GM18517 (cell line): ENCODE results near the gene AGO3.
"Not testable (repeated sequence)": the region's sequence is repeated elsewhere in the genome, so short reads cannot be mapped to it uniquely, and the experiment has no call there.

Source experiments
- ATAC-seq: cut with Tn5 transposase; IDR thresholded peaks from one replicate; pipeline ENCODE4 v1.9.1; 2021; ENCODE audit warnings: mild to moderate bottlenecking, moderate library complexity; ENCODE audit not compliant: unreplicated experiment

AGO3 gene

GRCh38 chr1:35930593-35931445, at the start of gene AGO3:
Gene AGO3 (plus strand): TSS chr1:35931105. CDS start chr1:35931427, 322 bp downstream.
- peak; percentile 74 for ATAC-seq

GRCh38 chr1:35881850-35882273, 49.0 kb upstream of the AGO3 start:
- ATAC-seq = no peak

DNA sequence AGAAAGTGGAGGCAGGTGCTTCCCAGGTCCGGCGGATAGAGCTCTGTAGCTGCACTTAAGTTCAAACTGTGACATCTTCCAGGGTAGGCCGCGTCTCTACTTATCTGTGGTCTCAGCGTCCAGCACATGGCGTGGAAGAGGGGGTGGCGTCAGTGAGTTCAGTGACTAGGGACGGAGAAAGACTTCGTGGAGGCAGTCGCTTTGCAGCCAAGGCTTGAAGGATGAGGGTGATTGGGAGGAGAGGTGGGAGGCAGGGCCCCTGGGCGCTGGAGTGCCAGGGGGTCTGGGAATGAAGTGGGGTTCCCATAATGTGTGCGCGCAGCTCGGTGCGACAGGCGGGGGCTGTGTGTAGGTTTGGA, 48.3 kb upstream of the AGO3 start:
- no peak for ATAC-seq

DNA sequence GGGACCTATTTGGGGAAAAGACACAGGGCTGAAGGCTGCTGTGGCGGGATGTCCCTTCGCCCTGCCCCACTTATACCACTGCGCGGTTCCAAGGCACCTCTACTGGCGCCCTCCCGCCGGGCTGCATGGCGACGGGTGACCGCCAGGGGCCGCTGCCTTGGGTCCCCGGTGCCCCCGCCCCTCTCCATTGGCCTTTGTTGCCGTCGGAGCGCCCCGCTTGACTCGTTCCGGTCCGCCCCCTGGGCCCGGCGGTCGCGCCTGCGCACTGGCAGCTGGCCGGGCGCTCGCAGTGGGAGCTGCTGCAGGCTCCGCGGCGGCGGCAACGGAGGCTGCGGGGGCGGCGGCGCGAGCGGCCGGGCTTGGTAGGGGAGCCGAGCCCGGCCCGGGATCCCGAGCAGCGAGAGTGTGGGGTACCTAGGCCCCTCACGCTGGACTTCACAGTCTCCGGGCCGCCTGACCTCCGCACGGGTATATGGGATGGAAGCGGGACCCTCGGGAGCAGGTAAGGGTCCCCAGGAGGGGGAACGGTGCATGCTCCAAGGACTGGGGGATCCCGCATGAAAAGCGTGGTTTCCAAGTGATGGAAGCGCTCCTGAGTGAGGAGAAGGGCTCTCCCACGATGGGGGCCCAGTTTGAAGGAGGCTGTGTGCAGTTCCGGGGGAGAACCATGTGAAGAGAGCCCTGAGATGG, 47.8 kb upstream of the AGO3 start, which contains the start of gene AGO1:
Gene AGO1, plus strand, starts transcription at position 265 of the 690 bp plus-strand sequence. Its CDS starts 213 bp downstream, at position 478.
- ATAC-seq = peak; percentile 82

DNA sequence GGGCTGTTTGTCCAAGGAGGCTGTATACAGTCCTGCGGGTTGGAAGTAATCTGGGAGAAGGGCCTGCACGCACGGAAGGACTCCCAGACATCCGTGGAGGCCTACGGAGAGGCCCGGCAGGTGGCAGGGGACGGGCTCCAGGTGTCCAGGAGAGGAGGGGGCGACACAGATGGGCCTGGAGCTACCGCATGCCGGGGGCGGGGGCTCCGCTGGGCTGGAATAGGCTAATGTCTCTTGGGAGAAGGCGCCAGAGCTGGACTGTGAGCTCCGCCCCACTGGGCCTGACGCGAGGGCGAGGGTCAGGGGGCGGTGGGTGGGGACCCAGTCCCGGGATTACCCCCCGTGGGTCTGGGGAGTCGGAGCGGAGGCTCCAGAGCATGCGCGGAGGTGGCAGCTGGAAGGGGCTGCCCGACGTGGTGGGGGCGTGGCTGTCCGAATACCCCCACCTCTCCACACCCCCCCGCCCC, 47.2 kb upstream of the AGO3 start:
- peak; percentile 8 for ATAC-seq

DNA sequence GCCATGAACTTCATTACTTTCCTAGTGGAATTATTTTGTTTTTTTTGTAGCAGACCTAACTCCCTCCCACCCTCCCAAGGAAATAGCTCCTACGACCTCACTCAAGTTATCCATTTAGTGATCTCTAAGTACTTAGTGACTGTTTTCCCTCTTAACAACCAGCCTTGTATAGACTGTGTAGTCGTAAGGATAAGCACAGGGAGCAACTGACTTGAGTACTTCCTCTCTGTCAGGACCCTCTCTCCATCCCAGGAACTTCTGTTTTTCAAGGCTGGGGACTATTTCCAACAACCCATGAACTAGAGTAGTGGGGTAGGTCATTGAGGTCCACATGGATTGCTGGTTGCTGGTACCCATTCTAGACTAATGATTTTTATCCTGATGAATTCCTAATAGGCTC, 46.0 kb upstream of the AGO3 start:
- ATAC-seq = no peak

- ATAC-seq = no peak
Measured at GRCh38 chr1:35885961-35886558, 44.8 kb upstream of the AGO3 start.

DNA sequence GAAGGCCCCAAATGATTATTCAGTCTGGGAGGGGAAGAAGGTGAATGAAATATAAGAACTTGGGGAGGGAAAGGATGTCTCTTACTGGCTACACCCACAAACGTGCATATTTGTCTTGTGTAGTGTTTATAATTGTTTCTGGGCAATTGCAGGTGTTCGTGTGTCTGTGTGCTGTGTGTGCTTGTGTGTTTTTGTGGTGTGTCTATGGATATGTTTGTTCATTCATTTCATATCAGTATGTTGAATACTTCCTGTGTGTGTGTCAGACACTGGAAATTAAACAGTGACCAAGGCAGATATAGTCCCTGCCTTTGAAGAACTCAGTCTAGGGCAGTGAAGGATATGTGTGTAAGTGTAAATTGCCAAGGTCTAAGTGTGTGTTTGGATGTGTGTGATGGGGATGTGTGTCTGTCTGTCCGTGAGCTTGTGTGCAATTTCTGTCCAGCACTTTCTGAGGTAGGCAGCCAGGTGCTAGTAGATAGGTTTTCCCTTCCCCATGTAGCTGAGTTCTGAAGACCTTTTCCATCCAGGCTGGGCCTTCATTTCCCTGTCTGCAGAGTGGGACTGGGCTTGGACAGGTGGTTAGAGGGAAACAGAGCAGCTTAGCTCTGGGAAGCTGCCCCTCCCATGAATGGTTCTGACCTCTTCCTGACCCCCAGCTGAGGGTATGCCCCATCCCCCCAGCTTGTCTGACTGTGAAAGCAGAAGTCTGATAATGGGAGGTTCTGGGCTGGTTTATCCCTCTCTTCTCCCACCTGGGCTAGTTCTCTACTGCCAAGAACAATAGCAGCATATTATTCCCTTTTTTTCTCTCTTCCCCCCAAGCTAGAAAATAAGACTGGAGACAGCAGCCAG, 44.1 kb upstream of the AGO3 start:
- no peak for ATAC-seq

- no peak for ATAC-seq
Measured at GRCh38 chr1:35887508-35887907, 43.4 kb upstream of the AGO3 start.

GRCh38 chr1:35888255-35888654, 42.6 kb upstream of the AGO3 start:
- ATAC-seq = no peak

DNA sequence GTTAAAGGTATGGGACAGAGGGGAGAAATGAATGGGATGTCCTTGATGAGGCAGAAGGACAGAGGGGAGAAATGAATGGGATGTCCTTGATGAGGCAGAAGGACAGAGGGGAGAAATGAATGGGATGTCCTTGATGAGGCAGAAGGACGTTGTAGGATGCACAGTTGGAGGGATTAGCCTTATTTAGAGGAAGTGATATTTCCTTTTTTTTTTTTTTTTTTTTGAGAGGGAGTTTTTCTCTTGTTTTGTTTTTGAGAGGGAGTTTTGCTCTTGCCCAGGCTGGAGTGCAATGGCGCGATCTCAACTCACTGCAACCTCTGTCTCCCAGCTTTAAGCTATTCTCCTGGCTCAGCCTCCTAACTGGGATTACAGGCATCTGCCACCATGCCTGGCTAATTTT, 41.9 kb upstream of the AGO3 start:
- not testable (repeated sequence) for ATAC-seq

DNA sequence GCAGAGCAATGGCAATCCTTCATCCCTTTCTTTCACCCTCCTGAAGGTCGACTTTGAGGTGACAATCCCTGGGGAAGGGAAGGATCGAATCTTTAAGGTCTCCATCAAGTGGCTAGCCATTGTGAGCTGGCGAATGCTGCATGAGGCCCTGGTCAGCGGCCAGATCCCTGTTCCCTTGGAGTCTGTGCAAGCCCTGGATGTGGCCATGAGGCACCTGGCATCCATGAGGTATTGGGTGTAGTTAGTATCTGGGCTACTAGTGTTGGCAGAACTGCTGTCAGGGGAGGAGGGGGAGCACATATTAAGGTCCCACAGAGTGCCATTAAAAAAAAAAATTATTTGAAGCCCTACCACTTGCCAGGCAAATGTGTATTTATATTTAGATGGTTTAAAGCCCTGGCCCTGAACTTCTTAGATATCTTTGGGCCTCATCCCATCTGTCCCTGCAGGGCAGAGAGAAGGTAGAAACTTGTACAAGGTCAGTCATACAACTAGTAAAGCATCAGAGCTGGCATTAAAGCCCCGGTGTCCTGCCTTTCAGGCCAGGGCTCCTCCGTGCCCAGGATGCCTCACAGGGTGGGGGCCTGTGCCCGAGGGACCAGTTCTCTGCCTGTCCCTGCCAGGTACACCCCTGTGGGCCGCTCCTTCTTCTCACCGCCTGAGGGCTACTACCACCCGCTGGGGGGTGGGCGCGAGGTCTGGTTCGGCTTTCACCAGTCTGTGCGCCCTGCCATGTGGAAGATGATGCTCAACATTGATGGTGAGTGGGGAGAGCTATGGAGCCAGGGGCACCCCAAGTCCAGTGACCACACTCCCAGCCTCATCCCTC, 37.6 kb upstream of the AGO3 start:
- ATAC-seq = no peak

DNA sequence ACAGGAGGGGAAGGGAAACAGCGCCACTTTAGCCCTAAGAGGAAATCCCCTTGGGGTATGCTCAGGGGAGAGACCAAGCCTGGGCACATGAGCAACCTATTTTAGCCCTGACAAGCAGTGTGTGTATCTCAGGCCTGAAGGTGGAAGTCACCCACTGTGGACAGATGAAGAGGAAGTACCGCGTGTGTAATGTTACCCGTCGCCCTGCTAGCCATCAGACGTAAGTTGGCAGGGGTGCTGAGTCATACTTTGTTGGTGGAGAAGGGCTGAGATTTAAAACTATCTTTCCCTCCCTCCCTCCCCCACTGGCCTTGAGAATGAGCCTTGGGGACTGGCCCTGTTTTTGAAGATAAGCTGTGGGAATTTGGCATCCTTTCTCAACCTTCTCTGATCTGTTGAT, 36.7 kb upstream of the AGO3 start:
- ATAC-seq = no peak

DNA sequence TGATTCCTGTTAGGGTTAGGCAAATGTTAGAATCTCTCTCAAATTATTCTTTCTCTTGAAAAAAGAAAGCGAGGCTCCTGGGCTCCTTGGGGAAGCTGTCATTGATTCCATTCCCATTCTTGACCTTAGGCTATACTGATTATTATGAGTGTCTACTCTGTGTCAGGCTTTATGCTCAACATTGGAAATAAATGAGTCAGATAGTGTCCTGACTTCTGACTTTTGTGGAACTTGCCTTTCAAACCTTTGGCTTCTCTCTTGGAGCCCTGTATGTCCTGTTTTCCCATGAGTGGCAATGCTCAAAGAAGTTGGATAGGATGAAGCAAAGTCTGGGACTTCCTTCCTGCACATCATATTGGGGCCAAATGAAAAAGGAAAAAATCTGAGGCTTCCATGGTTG, 36.2 kb upstream of the AGO3 start:
- ATAC-seq = no peak

DNA sequence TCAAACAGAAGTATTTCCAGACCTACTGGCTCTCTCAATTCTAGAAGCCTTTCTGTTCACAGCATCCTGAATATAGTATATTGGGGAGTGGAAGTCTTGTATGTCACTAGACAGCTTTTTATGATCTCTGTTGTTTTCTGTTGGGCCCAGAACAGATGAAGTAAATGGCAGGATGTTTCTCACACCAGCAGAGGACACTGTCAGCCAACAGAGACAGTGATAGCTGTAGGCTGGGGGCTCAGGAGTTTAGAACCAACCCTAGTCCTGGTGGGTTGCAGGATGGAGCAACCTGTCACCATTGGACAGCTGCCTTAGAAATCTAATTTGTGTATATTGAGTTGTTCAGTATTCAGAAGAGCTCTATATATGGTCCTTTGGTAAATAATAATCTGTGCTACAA, 31.0 kb upstream of the AGO3 start:
- no peak for ATAC-seq

DNA sequence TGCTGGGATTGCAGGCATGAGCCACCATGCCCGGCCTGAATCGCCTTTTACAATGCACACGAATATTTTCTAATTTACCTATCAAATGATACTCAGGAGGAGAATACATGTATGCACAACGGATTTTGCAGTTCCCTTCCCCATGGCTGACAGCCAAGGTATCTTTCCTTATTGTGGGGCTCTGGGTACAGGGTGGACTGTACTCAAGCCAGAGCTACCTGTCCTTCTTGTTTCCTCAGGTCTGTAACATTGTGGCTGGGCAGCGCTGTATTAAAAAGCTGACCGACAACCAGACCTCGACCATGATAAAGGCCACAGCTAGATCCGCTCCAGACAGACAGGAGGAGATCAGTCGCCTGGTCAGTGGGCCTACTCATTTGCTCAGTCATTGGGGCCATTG, 29.7 kb upstream of the AGO3 start:
- no peak for ATAC-seq

- no peak for ATAC-seq
Measured at GRCh38 chr1:35902671-35903070, 28.2 kb upstream of the AGO3 start.

DNA sequence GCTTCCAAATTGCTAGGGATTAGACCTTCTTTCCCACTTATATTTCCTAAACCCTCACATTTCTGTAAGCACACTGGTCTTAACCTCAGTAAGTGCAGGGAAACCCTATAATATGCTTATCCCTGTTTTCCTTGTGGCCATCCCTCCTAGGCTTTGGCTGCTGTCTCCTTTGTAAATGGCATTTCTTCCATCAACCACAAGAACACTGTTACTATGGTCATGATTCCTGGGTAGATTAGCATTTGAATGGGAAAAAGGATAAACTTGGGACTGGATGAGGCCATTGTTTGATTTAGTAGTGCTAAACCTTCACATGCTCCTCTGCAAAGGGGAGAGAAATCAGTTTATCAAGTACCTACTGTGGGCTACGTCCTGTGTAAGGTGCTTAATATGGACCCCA, 16.2 kb upstream of the AGO3 start:
- ATAC-seq = no peak

- no peak for ATAC-seq
Measured at GRCh38 chr1:35915693-35916092, 15.2 kb upstream of the AGO3 start.

DNA sequence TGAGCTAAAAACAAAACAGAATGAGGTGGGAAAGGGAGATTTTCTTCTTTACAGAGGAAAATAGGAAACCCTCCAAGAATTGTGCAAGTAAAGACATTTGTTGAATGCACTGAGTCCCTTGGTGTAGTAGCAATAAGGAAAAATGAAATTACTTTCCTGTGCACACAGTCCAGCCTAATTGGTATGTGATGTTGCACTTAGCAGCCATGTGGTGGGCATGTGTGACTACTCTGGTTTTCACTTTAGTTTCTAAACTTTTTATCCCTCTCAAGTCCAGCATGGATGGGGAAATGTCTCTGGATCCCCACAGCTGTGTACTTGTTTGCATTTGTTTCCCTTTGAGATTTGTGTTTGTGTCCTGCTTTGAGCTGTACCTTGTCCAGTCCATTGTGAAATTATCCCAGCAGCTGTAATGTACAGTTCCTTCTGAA, 7.1 kb upstream of the AGO3 start:
- no peak for ATAC-seq
